HPDE6-E6E7 (cell line): ENCODE results near the gene B4GALNT3.

Source experiments
- DNase-seq: peaks from one replicate; pipeline ENCODE4 v3.0.0; 2011; ENCODE audit warnings: missing footprints; ENCODE audit errors: extremely low spot score

Gene B4GALNT3

DNA sequence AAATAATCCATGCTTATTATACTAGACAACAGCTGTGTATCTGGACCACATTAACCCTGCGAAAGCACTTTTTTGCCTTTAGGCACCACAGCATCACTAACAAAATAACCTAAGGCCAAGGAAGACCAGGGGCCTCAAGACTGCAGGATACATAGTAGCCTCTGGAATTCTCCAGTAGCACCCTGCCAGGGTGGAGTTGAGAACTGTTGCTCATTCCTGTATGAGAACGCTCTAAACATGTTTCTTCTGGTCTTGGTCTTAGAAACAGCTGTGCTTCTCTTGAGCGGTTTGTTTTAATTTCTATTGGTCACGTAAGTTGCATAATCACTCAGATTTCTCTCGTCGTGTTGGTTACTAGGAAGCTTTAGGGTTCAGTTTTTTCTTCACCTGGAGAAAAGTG lies 7.9 kb downstream of the B4GALNT3 start:
- no peak for DNase-seq

GRCh38 chr12:468671-469389 lies 9.1 kb downstream of the B4GALNT3 start:
- no peak for DNase-seq

DNA sequence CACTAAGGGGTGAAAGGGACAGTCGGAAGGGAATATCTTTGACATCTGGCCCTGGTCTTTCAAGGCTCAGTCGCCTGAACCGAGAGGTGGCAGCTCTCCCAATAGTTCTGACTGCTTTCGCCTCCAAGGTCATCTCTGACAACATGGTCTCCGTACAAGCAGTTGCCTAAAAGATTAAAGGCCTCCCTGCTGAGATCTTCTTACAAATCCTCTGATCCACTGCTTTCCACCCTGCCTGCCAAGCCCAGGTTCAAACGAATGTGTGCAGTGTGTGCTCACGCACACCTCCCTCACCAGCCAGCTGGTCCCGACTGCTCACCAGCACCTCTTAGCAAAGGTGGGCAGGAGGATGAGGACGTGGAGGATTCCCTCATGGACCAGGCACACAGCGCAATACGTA lies 10.4 kb downstream of the B4GALNT3 start:
- no peak for DNase-seq

DNA sequence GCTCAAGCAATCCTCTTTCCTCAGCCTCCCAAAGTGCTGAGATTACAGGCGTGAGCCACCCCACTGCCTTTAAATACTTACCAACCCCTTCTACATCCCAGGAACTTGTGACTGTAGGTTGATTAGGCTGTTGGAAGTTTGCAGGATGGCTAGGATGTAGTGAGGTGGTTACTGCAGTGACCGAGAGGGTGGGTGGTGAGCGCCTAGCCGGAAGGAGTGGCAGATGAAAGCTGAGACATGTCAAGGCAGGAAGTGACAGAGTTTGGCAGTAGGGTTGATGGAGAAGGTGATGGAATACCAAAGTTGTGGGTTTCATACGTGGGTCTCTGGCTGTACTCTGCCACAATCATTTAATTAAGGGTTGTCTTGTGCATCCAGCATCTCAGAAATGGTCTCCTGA lies 13.5 kb downstream of the B4GALNT3 start:
- DNase-seq: no peak

GRCh38 chr12:473863-474577 lies 14.3 kb downstream of the B4GALNT3 start:
- DNase-seq: no peak

DNA sequence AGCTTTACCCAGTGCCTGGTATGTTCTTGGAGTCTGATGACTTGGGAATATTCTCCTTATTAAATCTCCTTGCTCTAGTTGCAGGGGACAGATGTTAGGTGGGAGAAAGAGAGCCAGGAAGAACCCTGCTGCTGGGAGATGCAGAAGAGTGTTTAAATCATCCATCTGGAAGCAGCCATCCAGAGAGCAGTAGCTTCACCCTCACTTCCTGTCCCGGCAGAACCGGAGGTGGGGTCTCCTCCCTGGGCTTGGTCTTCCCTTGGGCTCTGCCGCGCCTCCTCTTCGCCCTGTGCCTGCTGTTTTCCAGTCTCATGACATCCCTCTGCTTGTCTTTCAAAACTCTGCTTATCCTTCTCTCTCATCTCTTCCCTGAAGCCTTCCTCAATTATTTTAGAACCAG lies 15.5 kb downstream of the B4GALNT3 start:
- no peak for DNase-seq

GRCh38 chr12:479161-479560 lies 19.4 kb downstream of the B4GALNT3 start:
- no peak for DNase-seq

DNA sequence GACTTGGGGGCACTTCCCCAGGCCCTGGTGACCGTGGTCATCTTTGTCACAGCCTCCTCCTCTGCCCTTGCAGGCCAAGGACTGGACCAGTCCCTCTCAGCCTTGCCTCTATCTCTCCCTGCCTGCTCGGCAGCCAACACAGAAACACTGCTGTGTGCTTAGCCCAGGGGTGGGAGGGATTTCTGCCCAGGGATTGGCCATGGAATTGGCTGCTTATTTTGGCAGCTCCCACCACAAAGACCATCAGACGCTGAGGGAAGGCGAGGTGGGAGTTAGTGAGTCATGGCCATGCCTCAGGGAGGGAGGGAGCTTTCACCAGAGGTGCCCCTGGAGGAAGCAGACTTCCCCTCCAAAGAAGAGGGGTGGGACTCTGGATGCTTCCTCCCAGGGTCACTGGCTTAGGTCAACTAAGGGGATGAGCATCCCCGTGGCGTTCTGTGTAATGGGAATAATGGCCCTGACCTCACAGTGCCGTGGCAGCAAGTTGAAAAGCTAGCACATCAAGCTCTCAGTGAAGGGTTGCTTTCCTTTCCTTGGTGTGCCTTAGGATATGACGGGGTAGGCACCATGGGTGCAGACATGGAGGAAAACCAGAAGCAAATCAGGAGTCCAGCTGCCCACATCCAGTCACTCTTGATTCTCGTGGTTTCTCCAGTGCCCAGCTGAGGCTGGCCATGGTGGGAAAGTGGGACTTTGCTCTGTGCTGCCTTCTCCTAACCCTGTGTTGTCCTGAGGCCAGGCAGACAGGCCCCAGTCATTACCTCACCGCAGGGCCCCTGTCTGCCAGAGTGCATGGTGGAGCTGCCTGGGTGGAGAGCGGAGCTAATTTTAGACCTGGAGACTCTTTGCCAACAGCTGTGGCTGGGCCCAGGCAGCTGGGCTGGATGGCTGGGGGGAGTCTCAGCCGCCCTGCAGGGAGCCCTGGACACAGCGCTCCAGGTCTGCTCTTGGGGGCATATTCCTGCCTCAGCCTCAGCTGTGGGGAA lies 21.4 kb downstream of the B4GALNT3 start:
- DNase-seq: no peak

DNA sequence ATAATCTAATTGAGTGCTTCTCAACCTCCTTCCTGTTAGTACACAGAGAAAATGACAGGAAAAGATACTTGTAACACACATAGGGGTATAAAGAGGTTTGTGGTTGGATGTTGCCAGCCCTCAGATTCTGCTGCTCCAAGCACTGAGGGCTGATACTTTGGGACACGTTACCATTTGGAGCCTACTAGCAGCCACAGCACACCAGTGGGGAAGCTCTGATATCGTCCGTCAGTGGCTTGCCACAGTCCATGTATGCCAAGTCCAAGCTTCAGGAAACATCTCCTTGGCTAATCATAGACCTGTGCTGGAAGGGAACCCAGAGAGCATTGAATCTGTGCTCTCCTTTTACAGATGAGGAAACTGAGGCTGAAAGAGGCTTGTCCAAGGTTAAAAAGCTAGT lies 22.3 kb downstream of the B4GALNT3 start:
- no peak for DNase-seq

DNA sequence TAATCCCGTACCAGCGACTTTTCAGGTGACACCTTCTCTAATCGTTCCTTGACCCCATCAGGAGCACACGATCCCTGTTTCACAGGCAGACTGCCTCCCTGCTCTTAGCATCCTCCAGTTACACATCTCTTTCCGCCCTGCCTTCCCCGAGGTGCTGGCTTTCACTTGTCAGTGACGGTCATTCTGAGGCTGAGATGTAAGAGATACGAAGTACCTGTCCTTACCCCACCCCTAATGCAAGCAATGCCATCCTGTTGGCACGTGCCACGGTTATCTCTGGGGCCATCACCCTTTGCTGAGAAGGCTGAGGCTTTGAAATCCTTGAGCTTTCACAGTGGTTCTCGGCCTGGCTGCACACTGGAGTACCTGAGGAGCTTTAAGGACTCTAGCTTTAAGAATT lies 24.4 kb downstream of the B4GALNT3 start:
- DNase-seq: no peak

DNA sequence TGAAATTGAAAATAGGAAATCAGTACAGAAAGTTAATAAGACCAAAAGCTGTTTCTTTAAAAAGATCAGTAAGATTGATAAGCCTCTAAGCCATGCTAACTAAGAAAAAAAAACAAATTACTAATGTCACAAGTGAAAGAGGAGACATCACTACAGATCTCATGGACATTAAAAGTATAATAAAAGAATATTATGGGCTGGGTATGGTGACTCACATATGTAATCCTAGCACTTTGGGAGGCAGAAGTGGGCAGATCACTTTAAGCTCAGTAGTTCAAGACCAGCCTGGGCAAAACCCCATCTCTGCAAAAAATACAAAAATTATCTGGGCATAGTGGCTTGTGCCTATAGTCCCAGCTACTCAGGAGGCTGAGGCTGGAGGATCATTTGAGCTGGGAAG lies 30.5 kb downstream of the B4GALNT3 start:
- DNase-seq: no peak

DNA sequence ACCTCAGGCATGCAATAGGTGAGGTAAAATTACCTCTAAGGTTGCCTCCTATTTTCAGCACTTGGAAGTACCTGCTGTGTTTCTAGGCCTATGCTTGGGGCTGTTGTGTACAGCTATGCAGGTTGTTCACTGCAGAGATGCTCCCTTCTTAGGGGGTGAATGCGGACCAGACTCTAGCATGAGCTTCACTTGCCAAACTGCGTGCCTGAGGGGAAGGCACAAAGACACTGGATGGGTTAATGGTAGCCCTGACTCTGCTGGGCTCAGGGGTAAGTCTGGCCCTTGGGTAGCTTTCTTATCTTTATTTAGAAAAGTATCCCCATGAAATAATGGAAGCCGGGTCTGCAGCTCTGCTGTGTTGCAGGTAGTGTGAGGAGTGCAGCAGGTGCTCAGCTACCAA lies 35.7 kb downstream of the B4GALNT3 start:
- DNase-seq: no peak

GRCh38 chr12:496736-497135 lies 37.0 kb downstream of the B4GALNT3 start:
- DNase-seq: no peak

DNA sequence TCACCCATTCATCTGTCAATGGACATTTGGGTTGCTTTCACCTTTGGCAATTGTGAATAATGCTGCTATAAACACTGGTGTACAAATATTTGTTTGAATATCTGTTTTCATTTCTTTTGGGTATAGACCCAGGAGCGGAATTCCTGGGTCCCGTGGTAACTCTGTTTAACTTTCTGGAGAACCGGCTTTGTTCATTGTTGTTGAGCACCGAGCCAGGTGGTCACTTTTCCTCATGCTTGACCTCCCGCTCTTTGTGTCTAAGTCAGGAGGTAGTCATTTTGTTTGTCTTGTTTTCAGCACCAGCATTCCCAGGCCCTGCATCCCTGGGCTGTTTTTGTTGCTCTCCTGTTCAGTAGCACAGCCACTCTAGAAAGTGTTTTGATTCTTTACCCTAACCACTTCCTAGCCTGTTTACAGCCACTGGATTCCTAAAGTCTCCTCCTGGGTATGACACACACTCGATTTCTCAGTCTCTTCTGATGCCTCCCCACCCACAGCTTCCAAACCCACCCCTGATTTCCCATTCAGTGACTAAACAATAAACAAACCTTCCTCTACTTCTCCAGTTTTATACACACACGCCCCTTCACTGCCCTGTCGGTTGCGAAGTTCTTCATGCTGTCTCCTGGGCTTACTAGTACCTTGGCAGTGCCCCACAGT lies 37.9 kb downstream of the B4GALNT3 start:
- no peak for DNase-seq

- no peak for DNase-seq
These were observed 40.2 kb downstream of the B4GALNT3 start for GRCh38 chr12:499837-500458.

DNA sequence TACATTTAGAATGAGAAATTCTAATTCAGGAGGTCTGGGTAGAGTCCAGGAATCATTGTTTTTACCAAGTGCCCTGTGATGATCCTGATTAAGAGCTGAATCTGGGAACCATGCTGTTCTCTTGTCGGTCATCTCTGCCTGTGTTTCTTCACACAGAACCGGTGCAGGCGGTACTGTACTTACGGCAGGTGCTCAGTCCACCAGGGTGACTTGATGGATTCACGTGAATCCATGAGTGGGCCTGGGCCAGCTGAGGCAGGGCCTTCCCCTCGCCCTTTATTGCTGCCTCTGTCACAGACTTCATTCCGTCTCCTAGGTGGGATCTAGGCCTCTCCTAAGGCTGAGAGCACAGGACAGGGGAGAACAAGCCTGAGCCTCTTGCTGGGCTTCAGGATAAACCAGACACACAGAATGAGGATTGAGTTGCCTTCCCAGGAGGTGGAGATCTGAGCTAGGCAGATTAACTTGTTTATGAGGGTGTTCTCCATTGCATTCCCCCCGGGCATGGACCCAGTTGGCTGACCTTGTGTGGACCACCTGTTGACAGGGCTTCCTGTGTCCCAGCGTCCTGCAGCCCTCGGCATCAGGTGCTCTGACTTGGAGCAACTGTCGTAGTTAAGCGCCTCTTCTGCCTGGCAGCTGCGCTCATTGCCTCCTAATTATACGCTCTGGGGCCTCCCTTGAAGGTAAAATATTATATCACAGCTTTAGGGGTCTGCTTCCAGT lies 42.1 kb downstream of the B4GALNT3 start:
- DNase-seq: no peak

DNA sequence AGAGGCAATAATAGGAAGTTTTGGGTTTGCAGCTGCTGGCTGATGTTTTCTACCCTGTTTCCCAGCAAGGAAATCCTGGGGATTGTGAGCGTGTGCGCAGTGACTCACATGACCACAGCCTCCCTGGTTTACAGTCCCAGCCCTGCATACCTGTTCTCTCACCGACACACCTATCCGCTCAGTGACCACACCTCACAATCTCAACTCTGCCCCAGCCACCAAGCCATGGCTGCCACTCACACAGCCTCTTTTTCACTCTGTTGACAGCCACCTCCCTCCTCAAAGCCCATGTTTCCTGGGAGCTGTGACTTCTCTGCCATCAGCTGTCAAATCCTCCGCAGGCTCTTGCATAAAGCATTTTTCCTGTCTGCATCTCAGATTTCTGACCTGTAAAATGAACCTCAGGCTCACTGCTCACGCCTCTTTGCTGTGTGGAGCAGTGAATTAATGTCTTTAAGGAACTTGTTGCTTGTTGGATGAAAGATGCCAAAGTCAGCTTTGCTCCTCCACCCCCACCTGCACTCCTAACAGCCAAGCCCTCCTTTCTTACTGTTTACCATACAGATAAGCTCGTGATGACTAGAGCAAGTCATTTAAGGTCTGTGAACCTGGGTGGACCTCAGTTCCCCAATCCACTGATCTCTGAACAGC lies 43.5 kb downstream of the B4GALNT3 start:
- DNase-seq: peak; percentile 96

GRCh38 chr12:505221-505620 lies 45.5 kb downstream of the B4GALNT3 start:
- DNase-seq: no peak

GRCh38 chr12:507391-507796 lies 47.7 kb downstream of the B4GALNT3 start:
- no peak for DNase-seq

- no peak for DNase-seq
These were observed 48.4 kb downstream of the B4GALNT3 start for GRCh38 chr12:508145-508544.
